Fibroblast of the aortic adventitia (primary cell): ENCODE measurements around the gene SP7. TPM values are rescaled to one million over a fixed set of nuclear protein-coding genes. Genes with fewer than 3 reads are reported as not detected.

Source experiments
- DNase-seq: peaks from one replicate; pipeline ENCODE4 v3.0.0-alpha.2; 2010; ENCODE audit warnings: low read depth
- H3K4me3 ChIP-seq: 2 replicates; pipeline ENCODE4 v1.5.1; 2011; ENCODE audit warnings: low read depth, mild to moderate bottlenecking, control low read depth, low read length, moderate library complexity
- CTCF ChIP-seq: IDR thresholded peaks from 2 replicates; pipeline ENCODE4 v1.5.1; 2011; ENCODE audit warnings: mild to moderate bottlenecking, low read length, control low read depth, inconsistent platforms; ENCODE audit not compliant: insufficient read depth
- total RNA-seq: library from RNA; depleted of rRNA; stranded (reverse); fragments of >200 nt; gene quantifications from 2 replicates; pipeline ENCODE4 v1.2.3, GENCODE V29; 2012; ENCODE audit warnings: low replicate concordance

The SP7 gene
- total RNA-seq, 1 donor: not detected

- DNase-seq: no peak
- no peak overlapping the region for H3K4me3 ChIP-seq
- TF ChIP-seq CTCF: no peak
Measured at GRCh38 chr12:53279283-53279869, 56.8 kb downstream of the SP7 start.

DNA sequence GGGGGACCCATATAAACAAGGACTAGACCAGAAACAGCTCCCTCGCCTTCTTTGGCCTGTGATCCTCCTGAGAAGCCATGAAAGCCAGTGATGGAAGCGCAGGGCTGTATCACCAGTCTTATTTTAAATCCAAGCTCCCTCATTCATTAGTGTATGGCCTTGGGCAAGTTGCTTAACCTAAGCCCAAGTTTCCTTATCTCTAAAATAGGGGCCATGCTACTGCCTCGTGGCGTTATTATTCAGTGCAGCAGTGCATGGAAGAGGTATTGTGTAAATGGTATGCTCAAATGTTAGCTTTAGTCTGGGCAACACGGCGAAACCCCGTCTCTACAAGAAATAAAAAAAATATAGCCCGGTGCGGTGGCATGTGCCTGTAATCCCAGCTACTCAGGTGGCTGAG, 58.2 kb downstream of the SP7 start:
- DNase-seq: no peak
- TF ChIP-seq CTCF: no peak

More for the DNA sequence above, 58.2 kb downstream of the SP7 start:
- no peak overlapping the region for H3K4me3 ChIP-seq

Other genes starting within 250 kb of the SP7 start
- gene IGFBP6, start 238.7 kb downstream of the SP7 start, total RNA-seq: 723 and 2,626 TPM in 2 replicates
- gene SOAT2, start 232.9 kb downstream of the SP7 start, total RNA-seq: 0.09 TPM in 1 of 2 replicates, not detected in the other
- gene ZNF740, start 155.6 kb downstream of the SP7 start, total RNA-seq: 12.6 and 16.3 TPM in 2 replicates
- gene CSAD, start 155.4 kb downstream of the SP7 start, total RNA-seq: 8.7 and 23.4 TPM in 2 replicates
- gene ITGB7, start 129.1 kb downstream of the SP7 start, total RNA-seq: 0.54 TPM in 1 of 2 replicates, not detected in the other
- gene RARG, start 104.1 kb downstream of the SP7 start, total RNA-seq: 43.9 and 69.4 TPM in 2 replicates
- gene ESPL1, start 68.1 kb downstream of the SP7 start, total RNA-seq: 1.5 and 13.5 TPM in 2 replicates
- gene PFDN5, start 40.8 kb downstream of the SP7 start, total RNA-seq: 441 and 577 TPM in 2 replicates
- 34.8 and 39.5 TPM in 2 replicates for gene MYG1, start 36.7 kb downstream of the SP7 start, total RNA-seq
- 16.4 and 46.4 TPM in 2 replicates for gene AAAS, start 14.7 kb downstream of the SP7 start, total RNA-seq
- 28.0 and 63.3 TPM in 2 replicates for gene SP1, start 43.8 kb upstream of the SP7 start, total RNA-seq
- not detected in 2 replicates for gene AMHR2, start 87.5 kb upstream of the SP7 start, total RNA-seq
- 59.5 and 60.0 TPM in 2 replicates for gene PRR13, start 105.4 kb upstream of the SP7 start, total RNA-seq
- 165 and 233 TPM in 2 replicates for gene PCBP2, start 115.7 kb upstream of the SP7 start, total RNA-seq
- 32.1 and 118 TPM in 2 replicates for gene MAP3K12, start 163.1 kb upstream of the SP7 start, total RNA-seq
- 32.4 and 43.9 TPM in 2 replicates for gene TARBP2, start 164.9 kb upstream of the SP7 start, total RNA-seq
- not detected in 2 replicates for gene NPFF, start 171.1 kb upstream of the SP7 start, total RNA-seq